GM12878 (cell line): ENCODE results near the gene GPR107.

Source experiments
- LARP7 ChIP-seq: fragments of 450-650 bp; IDR thresholded peaks from 2 replicates; pipeline ENCODE4 v1.6.1; 2017; ENCODE audit warnings: mild to moderate bottlenecking
- RCOR1 ChIP-seq: conservative IDR thresholded peaks from 2 replicates; pipeline ENCODE4 v1.6.1; 2012; ENCODE audit warnings: low read depth, low read length, improper control_type of control experiment
- TF ChIP-seq, protein P1 (sequence below): fragments of 150-350 bp; IDR thresholded peaks from 2 replicates; pipeline ENCODE4 v1.6.1; 2016; ENCODE audit warnings: low read depth, low read length

- no peak for TF ChIP-seq RCOR1
- TF ChIP-seq, protein P1, sequence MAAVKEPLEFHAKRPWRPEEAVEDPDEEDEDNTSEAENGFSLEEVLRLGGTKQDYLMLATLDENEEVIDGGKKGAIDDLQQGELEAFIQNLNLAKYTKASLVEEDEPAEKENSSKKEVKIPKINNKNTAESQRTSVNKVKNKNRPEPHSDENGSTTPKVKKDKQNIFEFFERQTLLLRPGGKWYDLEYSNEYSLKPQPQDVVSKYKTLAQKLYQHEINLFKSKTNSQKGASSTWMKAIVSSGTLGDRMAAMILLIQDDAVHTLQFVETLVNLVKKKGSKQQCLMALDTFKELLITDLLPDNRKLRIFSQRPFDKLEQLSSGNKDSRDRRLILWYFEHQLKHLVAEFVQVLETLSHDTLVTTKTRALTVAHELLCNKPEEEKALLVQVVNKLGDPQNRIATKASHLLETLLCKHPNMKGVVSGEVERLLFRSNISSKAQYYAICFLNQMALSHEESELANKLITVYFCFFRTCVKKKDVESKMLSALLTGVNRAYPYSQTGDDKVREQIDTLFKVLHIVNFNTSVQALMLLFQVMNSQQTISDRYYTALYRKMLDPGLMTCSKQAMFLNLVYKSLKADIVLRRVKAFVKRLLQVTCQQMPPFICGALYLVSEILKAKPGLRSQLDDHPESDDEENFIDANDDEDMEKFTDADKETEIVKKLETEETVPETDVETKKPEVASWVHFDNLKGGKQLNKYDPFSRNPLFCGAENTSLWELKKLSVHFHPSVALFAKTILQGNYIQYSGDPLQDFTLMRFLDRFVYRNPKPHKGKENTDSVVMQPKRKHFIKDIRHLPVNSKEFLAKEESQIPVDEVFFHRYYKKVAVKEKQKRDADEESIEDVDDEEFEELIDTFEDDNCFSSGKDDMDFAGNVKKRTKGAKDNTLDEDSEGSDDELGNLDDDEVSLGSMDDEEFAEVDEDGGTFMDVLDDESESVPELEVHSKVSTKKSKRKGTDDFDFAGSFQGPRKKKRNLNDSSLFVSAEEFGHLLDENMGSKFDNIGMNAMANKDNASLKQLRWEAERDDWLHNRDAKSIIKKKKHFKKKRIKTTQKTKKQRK = no peak
- no peak for TF ChIP-seq LARP7
Observed at GRCh38 chr9:130089141-130089540, 35.4 kb downstream of the GPR107 start.
